PC-9 (cell line): ENCODE measurements around the gene KIF21A. TPM values are rescaled to one million over a fixed set of nuclear protein-coding genes. Genes with fewer than 3 reads are reported as not detected.

Experiments
- BruUV-seq: library from RNA; stranded (reverse); fragments of 400-500 nt; replicated peaks from 2 replicates; lab custom pipeline; 2021; lab: Mats Ljungman, UMichigan
- CTCF ChIA-PET: fragments of 300-600 bp; sonication (Branson Sonifier 250); formaldehyde crosslinking; loops from one replicate; lab custom pipeline; 2022; ENCODE audit warnings: antibody characterized with exemption; lab: Charles Lee
- POLR2A ChIA-PET: fragments of 300-600 bp; sonication (Branson Sonifier 250); formaldehyde crosslinking; loops from one replicate; lab custom pipeline; 2022; ENCODE audit warnings: antibody characterized with exemption; ENCODE audit not compliant: unreplicated experiment; lab: Charles Lee
- DNase-seq, 2 experiments: peaks; one replicate each; pipeline versions ENCODE4 v3.0.0 to v3.0.0-alpha.2; 2015 to 2022; ENCODE audit warnings: mixed read lengths in 1 of 2
- H2AFZ ChIP-seq: fragments of 200-600 bp; sonication (generic); 2 replicates; pipeline ENCODE4 v1.8.1; 2017; ENCODE audit warnings: antibody characterized with exemption
- H3F3A ChIP-seq: fragments of 200-600 bp; sonication (generic); 2 replicates; pipeline ENCODE4 v1.8.1; 2017; ENCODE audit warnings: antibody characterized with exemption, mild to moderate bottlenecking, low read depth; ENCODE audit not compliant: insufficient read depth
- H3K27ac ChIP-seq: fragments of 200-600 bp; sonication (generic); 2 replicates; pipeline ENCODE4 v1.6.1; 2016; ENCODE audit warnings: mixed run types
- H3K27me3 ChIP-seq: fragments of 200-600 bp; sonication (generic); 2 replicates; pipeline ENCODE4 v1.6.1; 2016; ENCODE audit warnings: low read depth, mixed run types; ENCODE audit not compliant: insufficient read depth
- H3K36me3 ChIP-seq: fragments of 200-600 bp; sonication (generic); 2 replicates; pipeline ENCODE4 v1.6.1; 2016; ENCODE audit warnings: low read depth, mixed run types
- H3K4me1 ChIP-seq: fragments of 200-600 bp; sonication (generic); replicated peaks from 2 replicates; pipeline ENCODE4 v1.6.1; 2016; ENCODE audit warnings: mixed run types; ENCODE audit not compliant: insufficient read depth
- H3K4me2 ChIP-seq: fragments of 200-600 bp; sonication (generic); 2 replicates; pipeline ENCODE4 v1.6.1; 2017; ENCODE audit warnings: mixed run types
- H3K4me3 ChIP-seq: fragments of 200-600 bp; sonication (generic); 2 replicates; pipeline ENCODE4 v1.6.1; 2016; ENCODE audit warnings: mixed run types
- H3K79me2 ChIP-seq: fragments of 200-600 bp; sonication (generic); 2 replicates; pipeline ENCODE4 v1.6.1; 2017; ENCODE audit warnings: low read depth, mixed run types
- H3K9me2 ChIP-seq: fragments of 200-600 bp; sonication (generic); 2 replicates; pipeline ENCODE4 v1.8.1; 2017; ENCODE audit warnings: mild to moderate bottlenecking; ENCODE audit not compliant: insufficient read depth
- H3K9me3 ChIP-seq: fragments of 200-600 bp; sonication (generic); 2 replicates; pipeline ENCODE4 v1.8.1; 2016; ENCODE audit warnings: low read depth; ENCODE audit not compliant: insufficient read depth
- H4K20me1 ChIP-seq: fragments of 200-600 bp; sonication (generic); 2 replicates; pipeline ENCODE4 v1.8.1; 2017; ENCODE audit not compliant: insufficient read depth
- EZH2 ChIP-seq: fragments of 200-600 bp; sonication (generic); IDR thresholded peaks from 2 replicates; pipeline ENCODE4 v1.8.0; 2017; ENCODE audit warnings: antibody characterized with exemption, low read depth
- intact Hi-C: fragments of 100-400 bp; cut with micrococcal nuclease; formaldehyde crosslinking; loops from one replicate; pipeline ENCODE4 v1.10.0; 2022; ENCODE audit not compliant: unreplicated experiment
- total RNA-seq: library from RNA; stranded (reverse); gene quantifications from 2 replicates; pipeline ENCODE4 v1.2.3, GENCODE V29; 2021
- TF ChIP-seq, protein P1 (sequence below): fragments of 200-600 bp; sonication (generic); conservative IDR thresholded peaks from 2 replicates; pipeline ENCODE4 v1.6.1; 2017; ENCODE audit warnings: mixed run types, antibody characterized with exemption, mild to moderate bottlenecking, moderate library complexity

The KIF21A gene
- total RNA-seq, 1 experiment from 2014 or later, result 13.6 TPM

DNA sequence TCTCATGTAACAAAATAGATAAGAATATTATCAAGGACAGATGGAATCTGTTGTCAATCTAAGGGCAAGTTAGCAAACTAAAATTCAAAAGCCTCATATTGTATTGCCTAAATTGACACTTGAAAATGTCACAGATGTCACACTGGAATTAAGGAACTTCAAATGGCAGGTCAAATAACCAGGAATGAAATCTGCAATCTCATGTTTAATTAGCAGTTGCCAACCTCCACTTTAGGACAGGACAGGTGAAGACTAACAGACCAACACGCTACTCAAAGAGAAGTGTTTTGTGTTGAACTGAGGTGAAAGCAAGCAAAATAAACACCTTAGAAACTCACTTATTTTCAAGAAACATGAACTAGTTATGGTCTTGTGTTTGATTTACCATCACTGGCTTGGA is 11.1 kb downstream of the KIF21A start:
- ChIA-PET CTCF (no interaction called here), POLR2A (no interaction called here)
- H3K9me2 ChIP-seq, result no peaks in the 10 kb centered on the region
- BruUV-seq, result no TSS peak
- no peak overlapping the region for H3K4me3 ChIP-seq
- H3F3A ChIP-seq, result no peaks in the 10 kb centered on the region
- H3K36me3 ChIP-seq, result no peaks in the 10 kb centered on the region
- DNase-seq, result no peak
- TF ChIP-seq, protein P1, sequence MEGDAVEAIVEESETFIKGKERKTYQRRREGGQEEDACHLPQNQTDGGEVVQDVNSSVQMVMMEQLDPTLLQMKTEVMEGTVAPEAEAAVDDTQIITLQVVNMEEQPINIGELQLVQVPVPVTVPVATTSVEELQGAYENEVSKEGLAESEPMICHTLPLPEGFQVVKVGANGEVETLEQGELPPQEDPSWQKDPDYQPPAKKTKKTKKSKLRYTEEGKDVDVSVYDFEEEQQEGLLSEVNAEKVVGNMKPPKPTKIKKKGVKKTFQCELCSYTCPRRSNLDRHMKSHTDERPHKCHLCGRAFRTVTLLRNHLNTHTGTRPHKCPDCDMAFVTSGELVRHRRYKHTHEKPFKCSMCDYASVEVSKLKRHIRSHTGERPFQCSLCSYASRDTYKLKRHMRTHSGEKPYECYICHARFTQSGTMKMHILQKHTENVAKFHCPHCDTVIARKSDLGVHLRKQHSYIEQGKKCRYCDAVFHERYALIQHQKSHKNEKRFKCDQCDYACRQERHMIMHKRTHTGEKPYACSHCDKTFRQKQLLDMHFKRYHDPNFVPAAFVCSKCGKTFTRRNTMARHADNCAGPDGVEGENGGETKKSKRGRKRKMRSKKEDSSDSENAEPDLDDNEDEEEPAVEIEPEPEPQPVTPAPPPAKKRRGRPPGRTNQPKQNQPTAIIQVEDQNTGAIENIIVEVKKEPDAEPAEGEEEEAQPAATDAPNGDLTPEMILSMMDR, result no peak
- TF ChIP-seq EZH2, result no peak
- H3K4me2 ChIP-seq, result no peak overlapping the region
- peaks cover 5% of the 10 kb centered on the region; the same call in 1 of the 2 replicates for H3K79me2 ChIP-seq
- H3K27ac ChIP-seq, result no peak overlapping the region
- no peak overlapping the region for H2AFZ ChIP-seq
- no peaks in the 10 kb centered on the region for H3K9me3 ChIP-seq
- no peaks in the 10 kb centered on the region for H3K27me3 ChIP-seq
- intact Hi-C loops, result no loop called here
- H4K20me1 ChIP-seq, result no peaks in the 10 kb centered on the region; the same call in 1 of the 2 replicates
- H3K4me1 ChIP-seq, result no peaks in the 10 kb centered on the region

DNA sequence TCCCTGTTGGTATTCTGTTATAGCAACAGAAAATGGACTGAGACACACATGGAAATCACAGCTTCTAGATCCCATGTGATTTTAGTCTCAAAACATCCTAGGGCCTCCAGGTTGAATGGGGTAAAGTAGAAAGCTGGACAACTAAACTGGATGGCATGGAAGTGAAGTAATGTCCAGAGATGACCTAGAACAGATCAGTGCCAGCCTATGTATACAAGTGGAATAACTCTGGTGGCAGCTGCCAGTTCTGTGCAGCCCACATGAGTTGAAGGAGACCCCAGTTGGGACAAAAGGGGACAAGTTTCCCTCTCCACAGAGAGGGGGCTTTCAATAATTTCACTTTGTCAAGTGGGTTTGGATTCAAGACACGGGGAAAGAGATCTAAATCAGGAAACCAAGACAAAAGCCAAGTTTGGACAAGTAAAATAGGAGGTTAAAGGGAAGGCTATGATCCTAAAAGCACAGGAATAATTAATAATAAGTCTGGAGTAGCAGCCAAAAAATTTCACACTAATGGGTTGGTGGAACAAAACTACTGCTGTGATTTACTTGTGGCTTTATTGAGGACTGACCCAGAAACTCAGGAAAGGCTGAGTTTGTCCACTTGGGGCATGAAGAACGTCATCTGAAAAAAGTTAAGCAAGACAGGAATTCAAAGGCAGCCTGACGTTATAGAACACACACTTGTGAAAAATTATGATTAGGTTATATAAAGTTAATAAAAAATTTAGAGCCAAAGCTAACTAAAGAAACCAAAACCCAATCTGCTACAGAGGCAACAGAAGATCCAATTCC is 11.7 kb downstream of the KIF21A start:
- no peak overlapping the region for H2AFZ ChIP-seq
- H3K9me2 ChIP-seq, result no peaks in the 10 kb centered on the region
- CTCF ChIA-PET, result no interaction called here
- BruUV-seq, result no TSS peak
- no peak for DNase-seq
- H3K36me3 ChIP-seq, result no peaks in the 10 kb centered on the region
- no peaks in the 10 kb centered on the region for H3F3A ChIP-seq
- no peak overlapping the region for H3K4me3 ChIP-seq
- H3K9me3 ChIP-seq, result no peaks in the 10 kb centered on the region
- H3K4me2 ChIP-seq, result no peak overlapping the region
- no peaks in the 10 kb centered on the region for H3K4me1 ChIP-seq
- no peaks in the 10 kb centered on the region; the same call in 1 of the 2 replicates for H4K20me1 ChIP-seq
- intact Hi-C loops, result no loop called here
- no peak overlapping the region for H3K27ac ChIP-seq
- POLR2A ChIA-PET, result no interaction called here
- H3K27me3 ChIP-seq, result no peaks in the 10 kb centered on the region
- TF ChIP-seq, protein P1, result no peak
- TF ChIP-seq EZH2, result no peak
- 0 out of 2 replicates have a peak, but pooled peaks cover 4% of the 10 kb centered on the region for H3K79me2 ChIP-seq

DNA sequence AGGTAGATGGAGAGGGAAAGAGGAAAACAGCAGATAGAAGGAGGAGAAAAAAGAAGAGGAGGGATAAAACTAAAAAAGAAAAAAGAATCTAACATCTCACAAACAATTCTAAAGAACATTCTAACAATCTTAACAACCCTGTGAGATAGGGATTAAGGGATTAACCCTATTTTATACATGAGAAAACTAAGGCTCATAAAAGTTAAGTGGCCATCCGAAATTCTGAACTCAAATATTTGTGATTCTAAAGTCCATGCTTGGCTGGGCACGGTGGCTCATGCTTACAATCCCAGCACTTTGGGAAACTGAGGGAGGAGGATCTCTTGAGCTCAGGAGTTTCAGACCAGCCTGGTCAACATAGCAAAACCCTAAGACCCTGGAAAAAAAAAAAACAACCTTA is 13.1 kb downstream of the KIF21A start:
- Histone ChIP-seq H3K79me2 (0 out of 2 replicates have a peak, but pooled peaks cover 1% of the 10 kb centered on the region), H3K36me3 (no peaks in the 10 kb centered on the region), H3K9me3 (no peaks in the 10 kb centered on the region), H4K20me1 (no peaks in the 10 kb centered on the region; the same call in 1 of the 2 replicates), H3K9me2 (no peaks in the 10 kb centered on the region), H2AFZ (no peak overlapping the region), H3F3A (no peaks in the 10 kb centered on the region), H3K4me2 (no peak overlapping the region), H3K27me3 (no peaks in the 10 kb centered on the region), H3K4me1 (no peaks in the 10 kb centered on the region), H3K4me3 (no peak overlapping the region), H3K27ac (no peak overlapping the region)
- CTCF ChIA-PET, result no interaction called here
- POLR2A ChIA-PET, result no interaction called here
- intact Hi-C loops, result no loop called here
- TF ChIP-seq, protein P1, result no peak
- no peak for TF ChIP-seq EZH2
- no TSS peak for BruUV-seq
- no peak for DNase-seq
